Measurements from ENCODE around the gene CA9.
A peak's percentile ranks its signal among the peaks of the same experiment; 100 is the strongest.

The CA9 gene

DNA sequence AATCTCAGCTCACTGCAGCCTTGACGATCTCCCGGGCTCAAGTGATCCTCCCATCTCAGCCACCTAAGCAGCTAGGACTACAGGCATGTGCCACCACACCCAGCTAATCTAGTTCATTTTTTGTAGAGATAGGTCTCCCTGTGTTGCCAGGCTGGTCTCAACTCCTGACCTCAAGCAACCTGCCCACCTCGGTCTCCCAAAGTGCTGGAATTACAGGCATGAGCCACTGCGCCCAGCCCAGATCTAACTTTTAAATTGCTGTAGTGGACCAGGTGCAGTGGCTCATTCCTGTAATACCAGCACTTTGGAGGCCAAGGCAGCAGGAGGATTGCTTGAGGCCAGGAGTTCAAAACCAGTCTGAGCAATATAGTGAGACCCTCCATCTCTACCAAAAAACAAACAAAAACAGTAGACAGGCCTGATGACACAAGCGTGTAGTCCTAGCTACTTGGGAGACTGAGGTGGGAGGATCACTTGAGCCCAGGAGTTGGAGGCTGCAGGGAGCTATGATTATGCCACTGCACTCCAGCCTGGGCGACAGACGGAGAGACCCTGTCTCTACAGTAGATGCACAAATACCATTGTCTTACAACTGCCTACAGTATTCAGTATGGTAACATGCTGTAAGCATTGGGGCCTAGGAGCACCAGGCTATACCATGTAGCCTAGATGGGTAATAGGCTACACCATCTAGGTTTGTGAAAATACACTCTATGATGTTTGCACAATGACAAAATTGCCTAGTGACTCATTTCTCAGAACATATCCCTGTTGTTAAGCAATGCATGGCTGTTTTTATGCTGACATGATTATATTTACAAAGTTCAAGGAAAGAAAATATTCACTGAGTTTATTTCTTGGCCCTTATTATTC is 21.5 kb upstream of the CA9 start:
- DNase-seq (ENCODE audit: low read depth in 2 of 2) = no peak

GRCh38 chr9:35652829-35653209 is 20.9 kb upstream of the CA9 start:
- no peak for DNase-seq (ENCODE audit: low read depth in 2 of 2)

GRCh38 chr9:35653611-35654010 is 20.1 kb upstream of the CA9 start:
- DNase-seq (ENCODE audit: low read depth in 2 of 2) = no peak

- no peak for DNase-seq (ENCODE audit: low read depth in 2 of 2)
Measured at GRCh38 chr9:35656348-35656747, 17.4 kb upstream of the CA9 start.

GRCh38 chr9:35656831-35657545 is 16.7 kb upstream of the CA9 start:
- no peak for DNase-seq (ENCODE audit: low read depth in 2 of 2)

DNA sequence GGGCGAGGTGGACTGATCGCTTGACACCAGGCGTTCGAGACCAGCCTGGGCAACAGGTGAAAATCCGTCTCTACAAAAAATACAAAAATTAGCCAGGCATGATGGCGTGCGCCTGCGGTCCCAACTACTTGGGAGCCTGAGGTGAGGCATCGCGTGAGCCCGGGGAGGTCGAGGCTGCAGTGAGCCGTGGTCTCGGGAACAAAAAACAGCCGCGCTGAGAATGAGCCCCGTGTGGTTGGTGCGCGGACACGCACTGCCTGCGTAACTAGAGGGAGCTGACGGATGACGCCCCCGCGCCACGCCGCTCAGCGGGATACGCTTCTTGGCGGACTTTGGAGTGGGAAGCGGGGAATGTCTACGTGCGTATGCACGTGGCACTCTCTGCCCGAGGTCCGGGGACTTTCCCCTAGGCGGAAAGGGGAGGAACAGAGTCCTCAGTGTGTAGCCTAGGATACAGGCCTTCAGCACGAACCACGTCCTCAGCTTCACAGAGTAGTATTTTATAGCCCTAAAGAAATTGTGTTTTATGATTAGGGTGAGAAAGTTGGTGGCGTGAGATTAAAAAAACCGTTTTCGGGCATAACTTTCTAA is 16.1 kb upstream of the CA9 start, which contains the start of gene RMRP:
Gene RMRP, minus strand, starts transcription at position 474 of the 591 bp plus-strand sequence.
- DNase-seq (ENCODE audit: low read depth in 2 of 2) = peak; percentile 96 to 97

- DNase-seq (ENCODE audit: low read depth in 2 of 2) = peak; percentile 75 to 77
Measured at GRCh38 chr9:35658137-35658967, 15.4 kb upstream of the CA9 start, which contains the start of gene CCDC107. CCDC107 (plus strand) TSS chr9:35658292; CDS start chr9:35658380, 88 bp downstream.

DNA sequence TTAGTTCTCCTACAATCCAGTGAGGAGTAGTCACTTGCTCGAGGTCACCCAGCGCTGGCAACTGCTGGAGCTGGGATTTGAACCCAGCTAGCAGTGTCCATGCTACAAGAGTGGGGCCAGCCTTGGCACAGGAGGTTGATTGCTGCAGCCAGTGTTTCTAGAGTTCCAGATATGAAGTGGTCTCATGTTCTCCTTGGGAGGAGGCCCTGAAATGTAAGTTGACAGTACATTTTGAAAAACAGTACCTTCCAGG is 14.8 kb upstream of the CA9 start:
- no peak for DNase-seq (ENCODE audit: low read depth in 2 of 2)

GRCh38 chr9:35659340-35659739 is 14.4 kb upstream of the CA9 start:
- no peak for DNase-seq (ENCODE audit: low read depth in 2 of 2)

GRCh38 chr9:35660966-35661415 is 12.7 kb upstream of the CA9 start:
- no peak for DNase-seq (ENCODE audit: low read depth in 2 of 2)

DNA sequence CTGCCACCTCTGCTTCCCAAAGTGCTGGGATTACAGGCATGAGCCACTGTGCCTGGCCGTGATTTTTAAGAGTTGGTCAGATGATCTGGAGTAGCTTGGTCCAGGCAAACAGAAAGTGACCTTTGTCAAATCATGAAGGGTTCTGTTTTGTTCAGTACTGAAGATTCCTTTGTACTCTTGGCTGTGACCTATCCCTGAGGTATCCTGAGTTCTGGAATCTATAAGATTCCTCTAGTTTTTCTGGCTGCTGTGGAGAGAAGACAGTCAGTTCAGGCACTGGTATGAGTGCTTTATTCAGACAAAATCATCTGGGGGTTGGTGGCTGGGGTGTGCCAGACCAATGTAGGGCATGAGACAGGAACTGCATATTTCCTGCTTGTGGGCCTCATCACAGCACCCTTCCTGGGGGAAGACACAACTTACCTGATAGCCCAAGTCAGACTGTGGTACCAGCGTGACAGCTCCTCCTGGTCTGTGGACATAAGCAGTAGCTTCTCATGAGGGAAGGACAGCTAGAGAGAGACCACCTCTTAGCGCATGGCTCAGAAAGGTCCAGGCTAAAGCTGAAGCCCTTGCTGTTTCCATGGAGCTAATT is 11.9 kb upstream of the CA9 start:
- no peak for DNase-seq (ENCODE audit: low read depth in 2 of 2)

DNA sequence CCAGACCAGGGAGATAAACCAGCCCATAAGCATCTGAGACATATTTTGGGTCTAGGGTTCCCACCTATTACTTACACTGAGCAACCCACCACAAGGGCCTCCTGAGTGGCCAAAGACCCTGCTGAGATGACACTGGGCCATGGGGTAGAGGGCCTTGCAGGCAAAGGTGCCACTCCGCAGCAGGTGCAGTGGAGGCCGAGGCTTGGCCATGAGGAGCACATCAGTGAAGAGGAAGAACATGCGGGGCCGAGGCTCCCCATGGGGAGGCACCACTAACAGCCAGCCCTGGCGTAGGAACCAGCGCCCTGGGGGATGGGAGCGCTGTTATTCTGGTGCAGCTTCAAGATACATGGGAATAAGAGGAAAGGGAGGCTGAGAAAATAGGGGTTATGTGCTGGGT is 11.3 kb upstream of the CA9 start:
- no peak for DNase-seq (ENCODE audit: low read depth in 2 of 2)

GRCh38 chr9:35664531-35665470 is 8.9 kb upstream of the CA9 start, which contains the start of gene ARHGEF39:
ARHGEF39 (minus strand) TSS chr9:35665195; CDS start chr9:35665169, 26 bp downstream.
- DNase-seq (ENCODE audit: low read depth in 2 of 2) = peak; percentile 72 to 76

DNA sequence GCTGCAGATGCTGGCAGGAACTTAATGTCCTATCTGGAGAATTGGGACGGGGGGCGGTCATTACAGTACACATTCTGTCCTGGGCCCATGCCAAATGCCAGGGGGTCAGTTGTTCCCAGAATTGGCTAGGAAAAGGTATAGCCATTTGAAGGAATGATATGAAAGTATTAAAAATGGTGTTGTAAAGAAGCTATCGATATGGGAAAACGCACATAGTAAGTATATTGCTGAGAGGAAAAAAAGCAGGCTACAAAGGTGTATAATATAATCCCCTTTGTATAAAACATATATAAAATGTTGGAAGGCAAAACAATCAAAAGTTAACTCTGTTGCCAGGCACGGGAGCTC is 8.3 kb upstream of the CA9 start:
- no peak for DNase-seq (ENCODE audit: low read depth in 2 of 2)

DNA sequence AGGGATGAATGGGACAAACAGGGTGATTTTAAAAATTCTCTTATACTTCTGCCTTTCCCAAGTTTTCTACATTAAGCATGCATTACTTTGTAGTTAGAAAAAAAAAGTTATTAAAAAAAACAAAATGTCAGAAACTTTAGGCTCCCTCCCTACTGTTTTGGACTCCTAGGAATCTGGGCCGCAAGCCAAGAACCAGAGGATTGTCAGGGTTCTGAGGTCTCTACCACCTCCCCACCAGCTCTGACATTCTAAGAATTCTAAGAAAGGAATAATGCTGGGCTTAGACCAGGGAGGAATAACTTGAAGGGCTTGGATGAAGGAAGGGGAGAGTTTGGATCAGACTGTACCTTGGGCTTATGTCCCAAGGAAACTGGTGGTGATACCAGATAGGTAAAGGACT is 7.7 kb upstream of the CA9 start:
- DNase-seq (ENCODE audit: low read depth in 2 of 2) = no peak

DNA sequence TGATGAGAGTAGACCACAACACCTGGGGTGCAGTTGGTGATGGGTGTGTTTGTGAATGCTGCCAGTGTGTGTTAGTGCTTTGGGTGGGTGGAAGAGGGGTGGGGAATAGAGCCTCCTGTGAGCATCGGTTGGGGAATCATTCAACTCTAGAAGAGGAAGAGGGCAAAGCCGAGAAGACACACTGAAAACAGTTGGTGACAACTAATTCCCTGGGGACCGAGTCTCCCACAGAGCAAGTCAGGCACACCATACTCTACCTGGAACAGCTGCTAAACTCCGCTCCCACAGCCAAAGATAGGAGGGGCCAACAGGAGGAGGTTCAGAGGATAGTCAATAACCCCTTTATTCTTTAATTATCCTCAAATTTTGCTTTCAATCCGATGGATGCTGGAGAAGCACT is 7.2 kb upstream of the CA9 start:
- DNase-seq (ENCODE audit: low read depth in 2 of 2) = no peak

DNA sequence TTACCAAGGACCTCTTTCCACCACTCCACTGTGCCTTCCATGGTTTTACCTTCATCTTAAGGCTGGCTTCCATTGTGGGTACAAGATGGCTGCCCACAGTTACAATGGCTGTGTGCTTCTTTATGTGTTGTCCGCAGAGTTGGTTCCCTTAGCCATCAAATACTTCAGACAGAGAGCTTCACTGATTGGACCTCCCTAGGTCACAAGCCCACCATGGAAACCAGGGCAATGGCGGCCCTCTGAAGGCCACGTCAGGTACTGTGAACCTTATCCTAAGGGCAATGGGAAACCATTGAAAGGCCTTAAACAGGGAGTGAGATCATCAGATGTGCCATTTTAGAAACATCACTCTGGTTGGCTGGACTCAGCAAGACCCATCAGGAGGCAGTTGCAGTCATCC is 5.8 kb upstream of the CA9 start:
- DNase-seq (ENCODE audit: low read depth in 2 of 2) = no peak

GRCh38 chr9:35669331-35670145 is 4.2 kb upstream of the CA9 start:
- no peak for DNase-seq (ENCODE audit: low read depth in 2 of 2)

DNA sequence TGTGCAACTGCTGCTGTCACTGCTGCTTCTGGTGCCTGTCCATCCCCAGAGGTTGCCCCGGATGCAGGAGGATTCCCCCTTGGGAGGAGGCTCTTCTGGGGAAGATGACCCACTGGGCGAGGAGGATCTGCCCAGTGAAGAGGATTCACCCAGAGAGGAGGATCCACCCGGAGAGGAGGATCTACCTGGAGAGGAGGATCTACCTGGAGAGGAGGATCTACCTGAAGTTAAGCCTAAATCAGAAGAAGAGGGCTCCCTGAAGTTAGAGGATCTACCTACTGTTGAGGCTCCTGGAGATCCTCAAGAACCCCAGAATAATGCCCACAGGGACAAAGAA is 265 bp downstream of the CA9 start:
- no peak for DNase-seq (ENCODE audit: low read depth in 2 of 2)

DNA sequence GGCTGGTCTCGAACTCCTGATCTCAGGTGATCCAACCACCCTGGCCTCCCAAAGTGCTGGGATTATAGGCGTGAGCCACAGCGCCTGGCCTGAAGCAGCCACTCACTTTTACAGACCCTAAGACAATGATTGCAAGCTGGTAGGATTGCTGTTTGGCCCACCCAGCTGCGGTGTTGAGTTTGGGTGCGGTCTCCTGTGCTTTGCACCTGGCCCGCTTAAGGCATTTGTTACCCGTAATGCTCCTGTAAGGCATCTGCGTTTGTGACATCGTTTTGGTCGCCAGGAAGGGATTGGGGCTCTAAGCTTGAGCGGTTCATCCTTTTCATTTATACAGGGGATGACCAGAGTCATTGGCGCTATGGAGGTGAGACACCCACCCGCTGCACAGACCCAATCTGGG is 1.5 kb downstream of the CA9 start:
- DNase-seq (ENCODE audit: low read depth in 2 of 2) = no peak
